ENCODE results near the gene ATP1B3. TPM values are rescaled to one million over a fixed set of nuclear protein-coding genes. Genes with fewer than 3 reads are reported as not detected.
A peak's percentile ranks its signal among the peaks of the same experiment; 100 is the strongest.
"Not testable (repeated sequence)": the region's sequence is repeated elsewhere in the genome, so short reads cannot be mapped to it uniquely, and the experiment has no call there.

Gene ATP1B3
- total RNA-seq, 1 experiment from 2014 or later = 205 TPM

DNA sequence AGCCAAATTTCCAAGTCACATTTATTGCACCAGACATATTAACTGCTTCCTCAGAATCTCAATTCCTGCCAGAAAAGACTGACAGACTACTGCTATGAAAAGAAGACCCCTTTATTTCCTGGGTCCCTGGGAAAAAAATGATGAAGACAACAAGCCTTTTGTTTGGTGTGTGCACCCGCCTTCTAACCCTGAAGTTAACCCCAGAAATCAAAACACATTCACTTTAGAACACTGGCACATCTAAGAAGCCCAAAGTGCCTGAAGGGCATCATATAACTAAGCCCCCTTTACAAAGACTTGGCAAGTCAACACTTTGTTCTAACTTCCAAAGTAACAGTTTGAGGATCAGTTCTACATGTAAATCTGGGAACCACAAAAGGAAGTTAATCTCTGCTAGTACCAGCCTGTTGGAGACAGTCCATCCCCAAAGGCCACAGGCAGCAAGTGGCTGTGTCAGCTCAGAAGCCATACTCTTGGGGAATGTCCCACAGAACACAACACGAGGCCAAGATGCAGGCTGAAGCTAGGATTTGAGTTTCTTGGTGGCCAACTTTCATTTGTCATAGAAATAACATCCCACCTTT, 16.3 kb upstream of the ATP1B3 start:
- DNase-seq (ENCODE audit: low read depth) = no peak

DNA sequence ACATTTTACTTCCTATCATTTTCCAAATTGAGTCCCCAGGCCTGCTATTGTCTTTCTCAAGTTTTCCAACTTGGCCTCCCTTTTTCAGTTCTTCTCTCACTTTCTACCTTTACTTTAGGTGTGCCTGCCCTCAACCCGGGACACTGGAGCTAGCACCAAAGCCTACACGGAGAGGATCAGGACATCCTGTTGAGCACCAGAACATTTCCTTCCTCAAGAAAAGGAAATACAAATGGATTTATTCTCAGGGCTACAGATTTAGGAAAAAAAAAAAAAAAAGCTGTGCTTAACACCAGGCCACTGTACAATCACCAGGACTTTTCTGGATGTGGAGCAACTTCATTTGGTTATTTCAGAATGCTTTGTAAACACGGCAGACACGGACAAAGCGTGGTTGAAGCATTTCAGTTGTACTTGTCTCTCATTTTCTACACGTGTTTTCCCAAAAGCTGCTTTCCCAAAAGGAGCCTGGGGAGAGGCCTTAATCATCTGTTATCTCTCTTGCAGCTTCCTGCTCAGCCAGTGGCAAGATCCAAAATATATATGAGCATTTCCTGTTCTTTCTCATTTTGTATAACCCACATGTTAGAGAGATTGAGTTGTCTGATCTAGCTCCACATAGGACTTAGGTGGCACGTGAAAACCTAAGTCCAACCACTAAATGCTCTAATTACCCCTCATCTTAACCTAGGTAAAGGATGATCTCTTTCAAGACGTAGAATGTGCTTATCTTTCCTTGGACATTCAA, 15.5 kb upstream of the ATP1B3 start:
- DNase-seq (ENCODE audit: low read depth) = no peak

DNA sequence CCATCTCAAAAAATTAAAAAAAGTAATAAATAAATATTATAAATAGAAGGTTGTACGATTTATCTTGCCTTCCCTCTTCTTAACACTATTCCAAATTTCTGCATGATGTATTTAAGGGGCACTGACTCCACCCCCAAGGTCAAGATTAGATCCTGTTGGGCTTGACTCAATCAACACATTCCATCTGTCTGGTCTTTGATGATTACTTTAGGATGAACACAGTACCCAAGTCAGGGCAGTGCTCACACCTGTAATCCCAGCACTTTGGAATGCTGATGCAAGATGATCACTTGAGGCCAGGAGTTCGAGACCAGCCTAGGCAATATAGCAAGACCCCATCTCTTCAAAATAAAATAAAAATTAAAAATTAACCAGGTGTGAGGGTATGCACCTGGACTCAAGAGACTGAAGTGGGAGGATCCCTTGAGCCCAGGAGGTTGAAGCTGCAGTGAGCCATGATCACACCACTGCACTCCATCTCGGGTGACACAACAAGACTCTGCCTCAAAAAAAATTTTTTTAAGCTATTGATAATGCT, 14.1 kb upstream of the ATP1B3 start:
- no peak for DNase-seq (ENCODE audit: low read depth)

DNA sequence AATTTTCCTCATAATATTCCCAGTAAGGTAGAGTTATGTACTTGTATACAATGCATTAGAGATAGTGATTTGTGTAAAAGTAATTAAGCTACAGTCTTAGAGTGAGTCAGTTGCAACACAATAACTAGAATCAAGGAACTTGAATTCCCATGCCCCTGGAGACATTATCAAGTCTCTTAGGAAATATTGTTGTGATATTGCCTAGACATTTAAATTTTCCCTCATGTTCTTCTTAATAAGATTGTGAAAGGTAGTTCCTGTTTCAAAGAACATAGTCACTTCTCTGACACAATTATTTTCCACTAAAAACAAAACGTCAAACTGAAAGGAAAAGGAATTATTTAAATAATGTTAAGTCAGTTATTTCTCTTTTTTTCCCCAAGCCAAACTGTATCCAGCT, 13.0 kb upstream of the ATP1B3 start:
- DNase-seq (ENCODE audit: low read depth) = no peak

DNA sequence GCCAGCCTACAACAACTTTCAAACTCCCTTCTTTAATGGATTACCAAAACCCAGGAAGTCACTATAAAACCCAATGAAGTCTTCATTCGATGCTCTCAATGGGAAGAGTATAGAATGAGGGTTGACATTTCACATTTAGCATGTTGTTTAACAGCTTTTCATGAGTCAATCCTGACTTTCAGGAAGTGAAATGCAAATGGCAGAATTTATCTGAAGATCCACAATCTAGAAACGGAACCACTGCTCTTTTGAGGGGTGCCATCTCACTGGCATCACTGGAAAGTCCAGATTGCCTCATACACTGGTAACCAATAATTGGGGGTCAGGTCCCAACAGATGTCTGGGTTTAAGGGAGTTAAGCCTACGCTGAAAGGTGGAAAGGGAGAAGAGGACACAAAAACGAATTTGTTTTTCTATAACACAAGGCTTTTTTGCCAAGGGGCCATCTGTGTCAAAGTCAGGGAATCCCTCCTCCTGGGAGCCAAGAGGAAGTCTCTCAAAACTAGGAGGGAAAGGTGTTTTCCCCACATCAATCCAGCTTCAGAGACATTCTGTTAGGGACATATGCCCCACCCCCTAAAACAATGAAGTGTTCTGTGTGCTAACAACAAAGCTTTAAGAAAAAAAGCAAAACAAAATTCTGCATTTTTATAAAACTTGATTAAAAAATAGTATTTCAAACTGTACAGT, 12.0 kb upstream of the ATP1B3 start:
- no peak for DNase-seq (ENCODE audit: low read depth)

DNA sequence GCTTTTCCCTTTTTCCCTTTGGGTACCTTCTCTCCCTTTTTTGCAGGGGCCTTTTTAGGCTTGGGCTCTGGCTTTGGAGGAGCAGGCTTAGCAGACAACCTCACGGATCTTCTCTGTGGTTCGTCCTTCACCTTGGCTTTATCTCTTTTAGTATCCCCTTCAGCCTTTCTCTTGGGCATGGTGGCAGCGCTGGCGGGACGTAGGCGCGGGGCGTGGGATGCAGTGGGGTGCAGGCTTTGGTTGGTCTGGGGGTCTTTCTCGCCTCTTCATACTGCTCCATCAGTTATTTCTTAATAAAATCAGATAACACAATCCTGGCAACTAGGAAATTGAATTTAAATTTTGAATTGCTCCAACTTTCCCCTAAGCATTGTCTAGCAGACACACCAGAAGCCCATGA, 11.3 kb upstream of the ATP1B3 start:
- DNase-seq (ENCODE audit: low read depth) = no peak

DNA sequence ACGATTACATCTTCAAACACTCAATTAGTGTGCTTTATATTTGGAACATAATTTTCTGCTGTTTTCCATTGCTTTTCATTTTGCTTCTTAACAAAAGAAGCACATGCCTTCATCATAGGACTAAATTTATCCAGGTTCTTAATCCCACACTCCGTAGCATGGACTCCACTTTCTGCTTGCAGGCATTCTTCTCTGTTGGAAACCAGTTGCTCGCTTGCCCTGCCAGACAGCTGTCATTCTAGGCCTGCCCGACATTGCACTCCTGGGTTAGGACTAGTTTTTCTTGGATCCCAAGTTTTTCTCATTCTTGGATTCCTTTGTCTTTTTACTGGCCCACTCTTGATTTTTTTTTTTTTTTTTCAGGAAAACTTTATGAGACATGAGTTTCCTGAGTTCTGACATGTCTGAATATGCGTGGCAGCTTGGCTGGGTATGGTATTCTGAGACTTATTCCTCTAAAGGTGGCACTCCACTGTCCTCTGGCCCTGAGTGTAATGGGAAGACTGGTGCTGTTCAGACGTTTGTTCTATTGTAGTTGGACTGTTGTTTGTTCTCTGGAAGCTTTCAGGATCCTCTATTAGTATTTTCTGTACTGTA, 6.3 kb upstream of the ATP1B3 start:
- DNase-seq (ENCODE audit: low read depth) = no peak

DNA sequence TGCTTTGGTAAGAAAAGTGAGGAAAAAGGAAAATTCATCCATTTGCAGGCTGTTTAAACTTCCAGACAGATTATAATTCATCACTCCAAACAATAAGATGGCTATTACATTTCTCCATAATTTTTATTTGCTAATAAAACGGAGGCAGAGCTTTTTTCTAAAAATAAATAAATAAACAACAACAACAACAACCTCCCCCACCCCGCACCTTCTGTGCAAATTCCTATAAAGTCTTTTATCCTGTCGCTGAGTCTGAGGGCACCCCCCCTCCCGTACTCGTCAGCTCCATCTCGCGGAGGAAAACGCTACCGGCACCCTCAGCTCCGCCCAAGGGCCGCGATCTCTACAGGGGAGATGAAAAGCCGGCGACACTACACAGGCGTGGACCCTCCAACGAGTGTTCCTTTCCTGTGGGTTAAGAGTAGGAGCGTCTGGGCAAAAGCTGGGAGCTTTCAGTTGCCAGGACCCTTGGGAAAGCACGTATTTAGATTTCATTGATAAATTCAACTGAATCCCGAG, 1.0 kb upstream of the ATP1B3 start:
- DNase-seq (ENCODE audit: low read depth) = peak; percentile 87

DNA sequence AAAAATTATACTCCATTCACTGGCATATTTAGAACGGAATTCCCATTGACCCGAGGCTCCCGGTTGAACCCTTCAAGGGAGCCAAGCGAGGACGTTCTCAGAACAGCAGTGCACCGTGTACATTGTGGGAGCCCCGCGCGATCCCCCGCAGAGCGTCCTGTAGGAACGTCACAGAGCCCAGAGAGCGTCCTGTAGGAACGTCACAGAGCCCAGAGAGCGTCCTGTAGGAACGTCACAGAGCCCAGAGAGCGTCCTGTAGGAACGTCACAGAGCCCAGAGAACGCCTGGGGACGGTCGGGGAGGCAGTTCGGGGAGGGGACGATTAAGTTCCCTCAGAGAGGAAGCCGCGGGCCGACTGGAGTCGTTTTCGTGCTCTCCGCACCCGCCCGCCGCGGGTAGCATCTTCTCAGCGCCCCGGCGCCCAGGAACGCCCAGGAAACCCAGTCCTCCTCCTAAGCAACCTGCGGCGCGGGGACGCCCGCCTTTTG, 506 bp upstream of the ATP1B3 start:
- DNase-seq (ENCODE audit: low read depth) = peak; percentile 82

DNA sequence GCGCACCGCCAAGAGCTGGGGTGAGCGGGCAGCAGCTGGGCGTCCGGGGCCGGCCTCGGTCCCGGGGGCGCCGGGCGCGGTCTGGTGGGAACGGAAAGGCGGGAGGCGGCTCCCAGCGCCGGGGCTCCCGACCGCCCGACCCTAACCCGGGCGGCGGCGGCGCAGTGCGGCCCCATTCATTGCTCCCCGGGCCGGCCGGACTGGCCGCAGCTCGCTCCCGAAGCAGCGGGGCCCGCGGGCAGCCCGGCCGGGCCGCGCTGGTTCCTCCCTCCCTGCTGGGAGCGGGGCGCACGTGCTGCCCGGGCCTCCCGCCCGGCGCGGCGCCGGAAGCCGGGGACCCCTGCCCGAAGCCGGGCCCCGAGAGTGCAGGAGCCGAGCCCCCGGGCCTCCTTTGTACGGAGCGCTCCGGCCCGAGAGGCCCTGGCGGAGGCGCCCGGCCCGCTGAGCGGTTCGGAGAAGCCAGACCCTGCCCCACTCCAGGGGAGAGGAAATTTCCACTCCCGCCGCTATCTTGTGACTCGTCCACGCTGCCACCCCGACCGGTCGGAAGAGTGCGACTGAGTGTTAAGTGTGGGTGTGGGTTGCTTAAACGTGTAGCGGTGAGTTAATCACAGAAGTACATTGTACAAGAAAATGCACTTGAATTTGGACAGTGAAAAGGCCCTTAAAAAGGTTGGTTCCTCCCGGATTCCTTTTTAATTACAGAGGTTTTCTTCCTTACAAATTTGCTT, 613 bp downstream of the ATP1B3 start:
- peak; percentile 69 for DNase-seq (ENCODE audit: low read depth)

DNA sequence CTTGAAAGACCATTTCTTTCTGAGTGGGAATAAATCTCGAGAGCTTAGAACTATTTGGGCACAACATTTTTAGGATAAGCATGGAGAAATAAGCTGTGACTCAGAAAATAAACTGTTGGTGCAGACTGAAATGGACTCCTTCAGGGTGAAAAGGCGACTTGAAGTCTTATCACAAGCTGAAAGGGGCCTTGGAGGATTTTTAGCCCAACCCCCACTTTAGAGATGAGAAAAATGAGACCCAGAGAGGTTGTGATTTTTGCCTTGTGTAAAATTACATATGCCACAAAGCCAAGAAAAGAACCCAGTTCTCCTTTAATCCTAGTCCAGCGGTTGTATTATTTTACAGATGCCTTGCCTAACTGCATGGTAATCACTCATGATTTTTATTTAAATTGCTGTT, 1.5 kb downstream of the ATP1B3 start:
- DNase-seq (ENCODE audit: low read depth) = peak; percentile 64

DNA sequence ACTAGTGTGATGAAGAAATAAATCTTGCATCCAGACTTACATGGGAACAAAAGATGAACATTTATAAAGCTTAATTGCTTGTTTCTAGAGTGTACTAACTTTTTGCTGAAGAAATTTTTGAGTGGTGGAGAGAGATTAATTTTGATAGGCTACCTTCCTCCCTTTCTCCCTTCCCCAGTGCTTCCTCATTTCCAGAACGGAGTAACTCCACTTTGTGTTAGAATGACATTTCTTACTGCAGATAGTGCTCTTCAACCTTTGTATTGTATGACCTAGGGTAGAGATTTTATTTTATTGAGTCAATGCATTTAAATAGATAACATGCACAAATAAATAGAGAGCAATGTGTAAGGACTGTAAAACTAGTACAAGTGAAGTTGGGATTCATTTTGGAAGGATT, 1.9 kb downstream of the ATP1B3 start:
- DNase-seq (ENCODE audit: low read depth) = no peak

DNA sequence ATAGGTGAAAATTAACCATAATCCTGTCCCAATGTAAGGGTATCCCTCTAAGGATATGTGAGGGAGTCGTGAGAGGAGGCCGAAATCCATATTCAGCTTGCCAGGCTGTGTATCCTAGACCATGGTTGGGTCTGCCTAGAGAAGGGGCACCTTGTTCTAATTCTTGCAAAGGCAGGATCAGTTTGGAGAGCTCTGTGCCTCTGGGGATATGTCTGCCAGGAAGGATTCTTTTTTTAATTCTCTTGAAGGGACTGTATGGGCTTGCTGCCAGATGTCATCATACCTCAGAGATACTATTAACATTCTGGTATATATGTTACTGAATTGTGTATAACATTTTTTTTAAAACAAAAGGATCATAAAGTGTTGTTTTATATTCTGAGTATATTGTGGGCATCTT, 2.4 kb downstream of the ATP1B3 start:
- peak; percentile 54 for DNase-seq (ENCODE audit: low read depth)

DNA sequence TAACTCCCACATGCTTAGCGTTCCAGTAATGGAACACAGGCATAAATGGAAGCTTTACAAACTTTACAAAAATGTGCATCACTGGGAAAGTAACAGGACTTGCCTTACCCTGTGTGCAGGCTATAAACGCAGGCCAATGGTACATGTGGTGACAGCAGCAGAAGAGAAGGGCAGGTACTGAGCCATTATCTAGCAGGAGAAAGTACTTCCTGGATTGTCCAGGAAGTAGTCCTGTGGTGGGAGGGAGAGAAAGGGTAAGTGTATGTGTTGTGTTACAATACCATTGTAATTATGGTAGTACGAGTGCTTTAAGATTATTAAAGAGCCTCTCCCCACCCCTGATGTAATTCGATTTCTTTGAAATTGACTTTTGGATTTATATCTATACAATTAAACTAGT, 5.3 kb downstream of the ATP1B3 start:
- no peak for DNase-seq (ENCODE audit: low read depth)

DNA sequence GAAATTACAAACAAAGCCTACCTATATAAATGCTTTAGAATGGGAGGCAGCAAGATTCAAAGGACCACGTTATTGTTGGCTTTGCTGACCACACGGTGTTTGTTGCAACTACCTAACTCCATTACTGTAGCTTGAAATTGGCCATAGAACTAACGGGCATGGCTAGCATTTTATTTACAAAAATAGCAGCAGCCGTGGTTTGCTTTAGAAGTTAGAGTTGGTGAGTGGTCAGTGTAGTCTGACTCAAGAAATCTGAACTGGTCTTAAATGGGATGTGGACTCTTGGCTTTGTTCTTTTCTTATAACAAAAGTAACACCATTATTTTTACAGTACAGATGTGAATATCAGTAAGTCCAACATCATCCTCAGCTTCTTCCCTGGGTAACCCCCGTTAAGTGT, 10.6 kb downstream of the ATP1B3 start:
- DNase-seq (ENCODE audit: low read depth) = no peak

DNA sequence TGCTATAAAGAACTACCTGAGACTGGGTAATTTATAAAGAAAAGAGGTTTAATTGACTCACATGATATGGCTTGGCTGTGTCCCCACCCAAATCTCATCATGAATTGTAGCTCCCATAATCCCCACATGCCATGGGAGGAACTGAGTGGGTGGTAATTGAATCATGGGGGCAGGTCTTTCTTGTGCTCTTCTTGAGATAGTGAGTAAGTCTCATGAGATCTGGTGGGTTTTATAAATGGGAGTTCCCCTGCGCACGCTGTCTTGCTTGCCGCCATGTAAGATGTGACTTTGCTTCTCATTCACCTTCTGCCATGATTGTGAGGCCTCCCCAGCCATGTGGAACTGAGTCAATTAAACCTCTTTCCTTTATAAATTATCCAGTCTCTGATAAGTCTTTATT, 12.1 kb downstream of the ATP1B3 start:
- DNase-seq (ENCODE audit: low read depth) = not testable (repeated sequence)

DNA sequence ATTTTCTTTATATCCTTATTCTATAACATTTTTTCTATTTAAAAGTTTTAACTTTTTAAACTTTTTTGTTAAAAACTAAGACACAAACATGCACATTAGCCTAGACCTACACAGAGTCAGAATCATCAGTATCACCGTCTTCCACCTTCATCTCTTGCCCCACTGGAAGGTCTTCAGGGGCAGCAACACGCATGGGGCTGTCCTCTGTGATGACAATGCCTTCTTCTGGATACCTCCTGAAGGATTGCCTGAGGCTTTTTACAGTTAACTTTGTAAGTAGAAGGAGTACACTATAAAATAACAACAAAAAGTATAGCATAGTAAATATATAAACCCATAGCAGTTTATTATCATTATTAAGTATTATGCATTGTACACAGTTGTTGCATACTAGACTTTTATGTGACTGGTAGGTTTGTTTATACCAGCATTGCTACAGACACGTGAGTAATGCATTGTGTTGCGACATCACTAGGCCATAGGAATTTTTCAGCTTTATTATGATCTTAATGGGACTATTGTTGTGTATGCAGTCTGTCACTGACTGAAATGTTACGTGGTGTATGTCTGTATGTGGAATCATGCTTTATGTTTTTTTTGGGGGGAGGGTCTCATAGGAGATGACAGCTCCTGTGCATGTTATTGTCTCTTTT, 18.2 kb downstream of the ATP1B3 start:
- peak; percentile 85 for DNase-seq (ENCODE audit: low read depth)

DNA sequence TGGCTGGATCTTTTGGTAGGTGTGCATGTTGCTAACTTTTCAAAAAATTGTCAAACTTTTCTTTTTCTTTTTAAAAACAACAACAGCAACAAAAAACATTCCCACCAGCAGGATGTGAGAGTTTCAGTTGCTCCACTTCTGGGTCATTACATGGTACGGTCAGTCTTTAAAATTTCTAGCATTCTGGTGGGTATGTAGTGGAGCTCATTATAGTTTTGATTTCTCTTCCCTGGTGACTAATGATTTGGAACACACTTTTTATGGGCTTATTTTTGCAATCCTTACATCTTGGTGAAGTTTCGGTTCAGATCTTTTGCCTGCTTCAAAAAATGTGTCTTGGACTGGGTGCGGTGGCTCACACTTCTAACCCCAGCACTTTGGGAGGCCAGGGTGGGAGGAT, 19.3 kb downstream of the ATP1B3 start:
- no peak for DNase-seq (ENCODE audit: low read depth)

DNA sequence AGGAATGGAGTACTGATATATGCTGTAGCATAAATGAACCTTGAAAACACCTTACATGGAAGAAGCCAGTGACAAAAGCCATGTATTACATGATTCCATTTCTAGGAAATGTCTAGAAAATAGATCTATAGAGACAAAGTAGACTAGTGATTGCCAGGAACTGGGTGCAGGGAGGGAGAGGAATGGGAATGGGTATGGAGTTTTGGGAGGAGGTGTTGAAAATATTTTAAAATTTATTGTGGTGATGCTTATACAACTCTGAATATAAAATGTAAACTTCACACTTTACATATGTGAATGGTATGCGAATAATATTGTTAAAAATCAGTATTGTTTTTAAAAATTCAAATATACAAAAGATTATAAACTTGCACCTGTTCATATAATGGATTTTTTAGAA, 22.5 kb downstream of the ATP1B3 start:
- no peak for DNase-seq (ENCODE audit: low read depth)

DNA sequence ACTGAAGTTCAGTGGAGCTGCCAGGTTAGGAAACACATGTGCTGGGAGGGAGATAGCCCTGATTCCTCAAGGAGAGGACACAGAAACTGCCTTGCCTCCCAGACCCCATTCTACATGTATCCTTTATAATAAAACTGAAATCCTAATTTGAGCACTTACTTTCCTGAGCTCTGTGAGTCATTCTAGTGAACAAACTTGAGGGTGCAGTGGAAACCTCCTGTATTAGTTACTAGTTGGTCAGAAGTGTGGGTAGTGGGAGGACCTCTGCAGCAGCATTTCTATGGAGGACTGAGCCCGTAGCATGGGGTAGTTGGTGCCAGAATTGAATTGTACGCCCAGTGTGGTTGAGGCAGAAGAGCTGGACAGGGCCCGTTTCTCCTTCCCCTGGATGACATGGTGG, 23.9 kb downstream of the ATP1B3 start:
- DNase-seq (ENCODE audit: low read depth) = no peak

DNA sequence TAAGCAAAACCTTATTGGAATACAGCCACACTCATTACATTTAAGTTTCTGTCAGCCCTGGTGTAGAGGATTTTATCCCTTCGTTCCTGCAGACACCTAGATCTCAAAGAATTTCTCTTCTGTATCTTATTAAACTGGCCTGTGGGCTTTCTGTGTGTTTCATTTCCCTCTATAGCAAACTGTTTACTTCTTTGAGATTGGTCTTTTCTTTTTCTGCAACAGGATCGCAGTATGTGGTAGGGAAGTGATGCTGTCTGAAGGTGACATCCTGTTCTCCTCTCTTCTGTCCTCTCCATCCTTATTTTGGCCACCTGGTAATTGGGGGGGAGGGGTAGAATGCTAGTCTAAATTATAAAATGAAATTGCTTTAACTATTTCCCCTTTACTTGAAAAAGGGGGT, 25.5 kb downstream of the ATP1B3 start:
- DNase-seq (ENCODE audit: low read depth) = no peak
